HG02678 (cell line): ENCODE measurements around the gene HDGFL1.

Source experiments
- ATAC-seq: cut with Tn5 transposase; IDR thresholded peaks from one replicate; pipeline ENCODE4 v1.9.1; 2021; ENCODE audit warnings: mild to moderate bottlenecking, moderate library complexity; ENCODE audit not compliant: unreplicated experiment

Gene HDGFL1

DNA sequence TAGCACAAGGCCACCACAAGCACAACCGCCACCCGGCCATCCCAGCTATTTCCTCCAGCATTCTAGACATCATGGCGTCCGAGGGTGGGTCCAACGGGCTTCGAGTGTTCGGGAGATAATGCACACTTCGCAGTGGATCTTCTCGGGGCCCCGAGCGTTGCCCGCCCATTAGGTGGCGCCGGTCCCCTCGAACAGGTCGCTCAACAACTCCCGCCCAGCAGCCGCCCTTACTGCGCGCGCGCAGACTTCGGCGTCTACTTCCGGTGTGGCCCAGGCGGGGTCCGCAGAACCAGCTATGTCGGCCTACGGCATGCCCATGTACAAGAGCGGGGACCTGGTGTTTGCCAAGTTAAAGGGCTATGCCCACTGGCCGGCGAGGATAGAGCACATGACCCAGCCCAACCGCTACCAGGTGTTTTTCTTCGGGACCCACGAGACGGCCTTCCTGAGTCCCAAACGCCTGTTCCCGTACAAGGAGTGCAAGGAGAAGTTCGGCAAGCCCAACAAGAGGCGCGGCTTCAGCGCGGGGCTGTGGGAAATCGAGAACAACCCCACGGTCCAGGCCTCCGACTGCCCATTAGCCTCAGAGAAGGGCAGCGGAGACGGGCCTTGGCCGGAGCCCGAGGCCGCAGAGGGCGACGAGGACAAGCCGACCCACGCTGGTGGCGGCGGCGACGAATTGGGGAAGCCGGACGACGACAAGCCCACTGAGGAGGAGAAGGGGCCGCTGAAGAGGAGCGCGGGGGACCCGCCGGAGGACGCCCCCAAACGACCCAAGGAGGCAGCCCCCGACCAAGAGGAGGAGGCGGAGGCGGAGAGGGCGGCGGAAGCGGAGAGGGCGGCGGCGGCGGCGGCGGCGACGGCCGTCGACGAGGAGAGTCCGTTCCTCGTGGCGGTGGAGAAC lies at the start of gene HDGFL1:
Gene HDGFL1, plus strand, starts transcription at position 286 of the 904 bp plus-strand sequence. Its CDS starts 10 bp downstream, at position 296.
- no peak for ATAC-seq

DNA sequence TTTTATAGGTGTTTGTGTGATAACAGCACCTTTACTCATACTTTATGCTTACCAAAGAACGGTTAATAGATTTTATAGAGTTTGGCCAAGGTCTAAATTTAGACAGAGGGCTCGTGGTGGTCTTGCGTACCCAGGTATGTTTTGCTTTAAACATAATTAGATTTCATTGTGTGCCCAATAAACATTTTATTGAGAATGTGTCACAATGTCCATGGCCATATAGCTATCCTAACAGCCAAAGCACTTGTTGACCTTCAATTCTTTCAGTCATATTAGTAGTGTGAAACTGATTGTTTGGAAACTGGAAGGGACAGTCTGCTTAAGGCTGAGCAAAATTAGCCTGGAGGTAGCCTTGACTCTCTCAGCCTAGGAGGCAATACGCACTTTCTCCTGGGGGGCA lies 48.3 kb upstream of the HDGFL1 start:
- no peak for ATAC-seq

DNA sequence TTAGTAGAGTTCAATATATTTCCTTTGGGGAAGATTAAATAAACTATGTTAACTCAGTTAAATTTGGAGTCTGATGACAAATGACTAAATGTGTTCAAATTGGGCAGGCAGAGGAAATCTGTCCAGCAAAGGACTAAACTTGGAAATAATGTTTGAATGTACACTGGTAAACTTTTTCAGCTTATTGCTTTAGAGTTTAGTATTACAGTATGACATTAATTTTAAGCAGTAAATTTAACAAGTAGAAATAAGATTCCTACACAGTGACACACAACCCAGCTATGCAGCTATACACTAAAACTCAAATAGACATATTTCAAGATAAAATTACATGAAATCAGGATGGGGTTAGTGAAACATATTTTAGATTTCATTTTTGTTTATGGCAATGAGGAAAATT lies 42.6 kb upstream of the HDGFL1 start:
- ATAC-seq = no peak

DNA sequence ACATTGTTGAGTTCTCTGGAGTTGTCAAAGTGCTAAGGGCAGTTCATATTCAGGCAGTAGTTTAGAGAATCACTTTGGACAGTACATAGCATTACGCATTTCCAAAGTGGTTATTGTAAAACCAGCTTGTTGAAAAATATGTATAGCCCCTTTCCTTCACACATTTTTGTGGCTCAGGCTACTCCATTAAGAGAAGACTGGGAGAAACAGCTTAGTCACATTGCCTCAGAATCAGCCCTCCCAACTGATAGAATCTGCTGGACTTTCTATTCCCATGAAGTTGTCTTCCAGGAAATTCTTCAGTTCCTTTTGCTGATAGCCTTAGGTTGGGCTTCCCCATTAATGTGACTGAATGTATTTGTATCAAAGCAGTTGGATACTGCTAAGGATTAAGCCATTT lies 39.5 kb upstream of the HDGFL1 start:
- no peak for ATAC-seq

DNA sequence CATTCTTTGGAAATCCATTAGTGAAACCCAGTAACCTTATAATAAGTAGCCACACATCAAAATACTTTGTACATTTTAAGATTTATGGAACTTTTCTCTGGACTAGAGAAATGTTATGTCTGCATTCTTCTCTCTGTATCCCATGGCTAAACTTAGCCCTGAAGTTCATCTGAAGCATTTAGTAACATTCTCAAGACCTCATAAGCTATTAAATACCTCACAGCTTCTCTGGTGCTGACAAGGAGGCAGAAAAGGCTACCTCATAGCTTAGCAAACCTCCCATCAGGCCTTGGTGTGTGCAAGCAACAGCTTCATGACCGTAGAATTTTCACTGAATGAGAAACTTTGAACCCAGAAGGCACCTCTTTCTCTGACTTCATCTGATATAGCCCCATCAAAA lies 38.9 kb upstream of the HDGFL1 start:
- no peak for ATAC-seq

DNA sequence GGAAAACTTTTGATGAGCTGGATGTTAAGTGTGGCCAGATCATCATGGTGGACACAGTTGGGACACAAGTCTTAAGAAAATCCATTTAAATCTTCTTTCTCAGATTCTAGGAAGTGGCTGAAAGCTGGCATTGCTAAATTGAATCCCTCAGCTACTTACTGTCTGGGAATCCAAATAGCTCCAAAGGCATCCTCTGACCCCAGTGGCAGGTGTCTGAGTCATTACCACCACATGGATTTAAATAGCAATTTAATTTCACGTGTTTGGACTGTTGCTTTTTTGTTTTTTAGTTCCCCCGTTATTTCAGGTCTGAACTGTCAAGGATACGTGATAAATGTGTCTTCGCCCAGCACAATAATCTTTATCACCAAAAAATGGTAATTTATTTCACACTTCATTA lies 33.2 kb upstream of the HDGFL1 start:
- ATAC-seq = no peak

DNA sequence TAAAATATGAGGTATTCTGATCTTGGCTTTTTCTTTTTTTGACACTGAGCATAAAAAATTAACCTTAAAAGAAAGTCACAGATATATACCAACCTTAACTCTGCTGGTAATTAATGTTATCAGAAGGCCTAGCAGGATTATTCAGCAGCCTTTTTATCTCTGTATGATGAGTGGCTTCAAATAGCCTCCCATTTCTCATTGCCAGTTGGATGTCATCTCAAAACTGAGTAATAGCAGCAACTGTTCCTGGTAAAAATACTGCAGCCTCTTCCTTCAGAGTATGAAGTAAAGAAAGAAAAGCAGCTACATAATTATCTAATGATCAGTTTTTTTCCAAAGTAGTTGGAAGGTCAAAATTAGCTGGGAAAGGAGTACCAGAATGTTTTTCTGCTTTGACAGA lies 24.9 kb upstream of the HDGFL1 start:
- no peak for ATAC-seq

DNA sequence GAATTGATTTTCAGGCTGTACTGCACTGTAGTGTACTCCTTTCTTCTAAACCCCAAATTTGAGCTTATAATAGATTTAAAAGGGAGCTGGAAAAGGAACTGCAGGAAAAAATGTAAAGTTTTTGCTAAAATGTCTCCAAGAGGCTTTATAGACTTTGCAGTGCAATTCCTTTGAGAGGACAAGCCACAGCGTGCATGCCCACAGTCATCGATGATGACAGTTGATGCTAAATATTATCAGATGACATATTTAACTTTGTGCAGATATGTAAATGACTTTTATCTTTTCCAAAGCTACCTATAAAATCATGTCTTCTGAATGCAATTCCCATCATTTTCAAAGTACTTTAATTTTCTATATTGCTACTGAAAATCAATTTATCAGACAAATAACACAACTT lies 24.3 kb upstream of the HDGFL1 start:
- ATAC-seq = no peak

DNA sequence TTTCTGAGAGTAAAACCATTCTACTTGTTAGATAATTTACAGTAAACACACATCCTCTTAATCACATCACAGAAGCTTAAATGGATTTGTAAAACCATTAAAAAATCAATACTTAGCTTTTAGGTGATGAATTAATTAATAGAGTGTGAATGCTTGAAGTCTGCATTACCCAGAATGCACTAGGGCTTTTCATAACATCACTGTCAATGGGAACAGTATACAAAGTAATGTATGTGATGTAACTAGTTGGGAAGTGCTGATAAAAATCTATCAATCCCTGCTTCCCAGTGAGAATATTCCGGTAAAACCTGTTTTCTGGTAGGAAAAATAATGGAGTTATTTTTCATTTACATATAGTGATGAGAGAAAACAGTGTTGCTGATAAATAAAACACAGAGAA lies 23.1 kb upstream of the HDGFL1 start:
- no peak for ATAC-seq

DNA sequence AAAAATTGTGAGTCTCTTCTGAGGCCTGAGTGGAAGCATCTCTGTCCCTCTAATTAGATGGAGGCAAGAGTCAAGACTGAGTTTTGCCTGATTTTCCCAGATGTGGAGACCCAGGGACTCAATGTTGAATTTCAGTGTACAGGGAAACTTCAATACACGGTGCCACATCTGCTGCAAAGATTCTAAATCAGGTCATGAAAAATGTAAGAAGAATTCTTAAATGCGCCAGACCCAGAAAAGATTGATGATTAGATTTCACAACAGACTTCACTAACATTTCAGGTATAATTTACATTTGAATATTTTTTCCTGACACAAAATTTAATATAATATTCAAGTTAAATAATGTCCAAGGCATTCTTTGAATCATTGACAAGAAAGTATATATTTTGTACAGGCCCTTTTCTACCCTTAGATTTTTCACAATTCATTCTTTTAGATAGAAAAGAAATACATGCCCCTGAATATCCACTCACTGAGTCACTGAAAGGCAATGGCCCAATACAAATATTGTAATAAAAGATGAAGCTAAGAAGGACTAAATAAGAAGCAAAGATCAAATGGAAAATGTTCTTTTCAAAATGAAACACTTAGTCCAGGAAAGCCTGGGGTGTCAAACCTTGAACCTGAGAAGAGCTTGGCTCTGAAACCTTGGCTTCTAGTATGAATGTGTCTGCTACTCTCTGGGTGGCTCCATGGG lies 18.2 kb upstream of the HDGFL1 start:
- ATAC-seq = no peak

DNA sequence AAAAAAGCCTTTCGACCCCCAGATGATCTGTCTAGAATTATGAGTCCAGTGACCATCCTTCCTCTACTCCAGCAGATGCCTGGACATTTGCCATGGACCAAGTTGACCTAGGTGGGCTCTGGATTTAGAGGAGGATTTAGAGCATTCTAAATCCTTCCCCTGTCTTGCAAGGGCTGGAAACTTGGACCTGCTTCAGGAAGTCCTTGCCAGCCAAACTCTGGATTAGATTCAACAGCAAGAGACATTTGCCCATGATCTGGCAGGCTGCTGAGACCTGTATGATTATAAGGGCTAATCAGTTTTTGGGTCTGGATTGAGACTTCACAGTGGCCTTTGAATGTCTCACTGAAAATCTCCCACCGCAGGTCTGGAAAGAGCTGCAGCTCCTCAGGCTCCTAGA lies 13.1 kb upstream of the HDGFL1 start:
- ATAC-seq = no peak

DNA sequence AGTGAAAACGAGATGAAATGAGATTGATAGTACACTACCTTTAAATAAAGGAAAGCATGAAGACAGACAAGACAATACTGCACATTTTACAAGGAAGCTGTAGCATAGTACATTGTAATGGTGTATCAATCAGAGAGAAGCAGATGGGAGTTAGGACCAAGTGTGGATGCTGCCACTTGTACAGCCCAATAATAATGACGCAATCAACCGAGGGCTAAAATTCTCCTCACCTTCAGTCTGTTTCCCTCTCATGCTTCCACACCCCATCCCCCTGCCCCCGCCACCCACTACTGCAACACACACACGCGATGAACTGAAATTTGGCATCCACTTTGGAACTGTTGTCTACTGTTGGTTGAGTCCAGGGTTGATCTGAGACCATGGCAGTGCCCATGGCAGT lies 12.4 kb upstream of the HDGFL1 start:
- ATAC-seq = no peak

DNA sequence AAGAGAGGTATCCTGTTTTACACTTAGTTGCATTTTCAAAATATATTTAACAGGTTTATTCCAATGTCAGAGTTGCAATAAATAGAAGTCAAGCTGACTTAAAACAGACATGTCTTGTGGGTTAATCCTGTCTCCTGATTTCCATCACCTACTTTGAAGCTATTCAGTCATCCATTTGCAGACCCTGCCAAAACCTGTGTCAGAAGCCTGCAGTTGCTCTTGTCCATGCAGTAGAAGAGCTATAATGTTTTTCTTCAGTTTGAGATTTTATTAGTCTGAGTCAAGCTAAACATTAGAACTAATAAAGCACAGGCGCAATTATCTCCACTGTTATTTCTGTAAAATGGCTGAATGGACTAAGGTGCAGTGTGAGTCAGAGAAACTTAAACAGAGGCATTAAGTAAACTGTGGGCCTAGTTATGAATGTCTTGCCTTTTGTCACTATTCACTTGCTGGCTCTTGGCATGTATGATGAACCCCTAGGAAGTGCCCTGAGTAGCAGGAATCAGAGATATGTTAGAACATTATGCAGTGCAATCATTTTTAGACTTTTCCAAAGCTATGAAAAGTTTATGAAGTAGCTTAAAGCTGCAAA lies 11.0 kb upstream of the HDGFL1 start:
- ATAC-seq = no peak

DNA sequence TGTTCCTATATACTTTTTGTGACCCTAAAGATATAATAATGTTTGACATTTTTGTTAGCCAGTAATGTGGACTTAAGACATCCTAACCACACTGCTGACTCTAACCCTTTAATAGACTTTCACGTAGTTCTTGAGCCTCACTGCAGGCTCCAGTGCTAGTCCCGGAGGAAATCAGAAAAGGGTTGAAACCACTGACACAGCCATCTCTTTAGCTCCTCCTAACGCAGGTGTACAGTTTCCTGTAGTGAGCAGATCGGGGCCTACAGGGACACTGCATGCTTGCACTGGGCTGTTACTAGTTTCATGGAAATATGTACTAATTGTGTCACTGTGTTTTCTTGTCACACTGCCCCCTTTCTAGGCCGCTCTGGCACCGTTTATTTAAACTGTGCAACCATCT lies 512 bp upstream of the HDGFL1 start:
- no peak for ATAC-seq

DNA sequence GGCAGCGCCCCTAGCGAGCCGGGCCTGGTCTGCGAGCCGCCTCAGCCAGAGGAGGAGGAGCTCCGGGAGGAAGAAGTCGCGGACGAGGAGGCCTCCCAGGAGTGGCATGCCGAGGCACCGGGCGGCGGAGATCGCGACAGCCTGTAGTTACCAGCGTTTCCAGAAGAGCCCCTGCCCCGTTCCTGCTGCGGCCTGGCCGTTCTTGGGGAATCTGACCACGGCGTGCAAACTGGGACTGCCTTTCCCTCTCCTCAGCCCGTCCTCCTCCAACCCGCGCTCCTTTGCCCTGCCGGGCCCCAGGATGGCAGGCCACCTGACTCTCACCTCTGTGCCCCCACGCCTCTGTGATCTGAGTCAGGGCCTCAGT lies 802 bp downstream of the HDGFL1 start:
- ATAC-seq = no peak

DNA sequence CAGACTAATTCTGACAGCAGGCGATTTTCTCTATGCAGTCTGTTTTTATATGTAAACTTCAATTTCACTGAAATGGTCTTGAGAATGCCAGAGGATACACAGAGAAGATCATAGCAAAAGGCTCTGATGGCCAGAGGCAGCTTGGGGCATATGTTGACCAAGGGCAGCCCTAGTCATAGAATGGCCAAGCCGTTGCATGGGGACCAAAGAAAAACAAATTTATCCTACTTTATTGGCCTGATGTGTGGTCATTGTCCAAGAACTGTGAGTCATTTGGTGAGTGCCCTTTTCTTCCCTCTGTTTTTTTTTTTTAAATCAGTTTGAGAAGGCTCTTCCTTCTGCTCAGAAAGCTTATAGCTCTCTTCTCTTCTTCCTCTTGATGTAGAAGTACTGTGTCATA lies 5.8 kb downstream of the HDGFL1 start:
- no peak for ATAC-seq

DNA sequence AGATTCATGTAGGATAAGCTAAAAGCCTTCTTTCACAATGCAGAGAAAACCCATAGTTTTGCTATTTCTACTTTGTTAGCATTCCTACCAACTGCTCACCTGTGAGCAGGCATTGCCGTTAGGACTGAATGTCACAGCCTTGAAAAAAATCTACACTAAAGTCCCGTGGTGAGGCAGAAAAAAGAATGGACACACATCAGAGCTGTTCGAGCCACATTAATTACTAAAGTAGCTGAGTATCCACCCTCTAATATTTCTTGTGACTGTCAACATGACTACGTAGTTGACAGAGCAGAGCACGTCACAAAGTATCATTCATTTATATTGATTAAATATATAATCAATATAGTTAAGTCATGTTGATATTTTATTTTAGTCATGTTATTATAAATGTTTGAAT lies 10.1 kb downstream of the HDGFL1 start:
- no peak for ATAC-seq

DNA sequence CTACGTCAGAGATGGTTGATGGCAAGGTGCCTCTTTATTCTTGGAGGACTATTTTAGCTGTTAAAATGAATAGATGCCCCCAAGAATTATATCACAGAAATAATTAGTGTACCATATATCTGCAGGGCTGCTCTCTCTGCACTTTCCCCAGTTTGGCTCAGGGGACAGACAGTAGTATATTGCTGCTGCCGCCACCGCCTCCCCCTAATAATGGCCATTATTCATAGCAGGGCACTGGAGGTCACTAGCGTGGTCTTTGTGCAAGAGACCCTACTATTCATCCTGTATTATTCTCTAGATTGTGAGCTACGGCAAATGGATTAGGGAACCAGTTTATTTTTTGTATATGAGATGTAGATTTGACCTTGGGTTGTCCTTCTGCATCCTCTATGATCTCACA lies 11.0 kb downstream of the HDGFL1 start:
- no peak for ATAC-seq

DNA sequence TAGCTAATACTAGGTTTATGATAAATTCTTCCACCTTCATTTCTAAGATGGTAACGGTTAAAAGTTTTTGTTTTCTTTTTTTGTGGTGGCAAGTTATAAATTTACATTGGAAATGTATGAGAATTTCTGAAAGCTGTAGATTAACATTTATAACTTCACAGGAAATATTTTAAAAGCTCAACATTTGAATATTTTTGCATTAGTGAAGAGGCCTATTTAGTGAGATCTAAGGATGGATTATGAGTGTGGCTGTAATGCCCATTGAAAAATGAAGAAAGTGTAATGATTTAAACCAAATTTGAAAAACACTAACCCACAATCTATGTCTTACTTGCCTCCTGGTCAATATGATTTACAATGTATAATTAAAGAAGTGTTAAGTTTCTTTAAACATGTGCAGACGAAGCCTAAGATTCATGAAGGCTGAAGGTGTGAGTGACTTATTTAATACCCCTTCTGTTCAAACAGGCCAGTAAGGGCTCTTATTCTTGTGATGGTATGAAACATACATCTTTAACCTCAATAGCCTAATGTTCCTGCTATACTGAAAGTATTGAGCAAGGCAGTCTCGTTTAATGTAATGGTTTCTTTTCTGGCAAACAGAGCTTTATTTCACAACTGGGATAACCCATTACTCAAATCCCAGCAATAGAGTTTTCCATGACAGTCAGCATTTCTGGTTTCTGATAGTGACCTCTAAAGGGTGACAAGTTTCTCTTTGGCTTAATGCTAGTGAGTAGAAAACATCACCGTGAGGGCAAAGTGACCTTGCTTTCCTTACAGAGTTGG lies 13.2 kb downstream of the HDGFL1 start:
- no peak for ATAC-seq

DNA sequence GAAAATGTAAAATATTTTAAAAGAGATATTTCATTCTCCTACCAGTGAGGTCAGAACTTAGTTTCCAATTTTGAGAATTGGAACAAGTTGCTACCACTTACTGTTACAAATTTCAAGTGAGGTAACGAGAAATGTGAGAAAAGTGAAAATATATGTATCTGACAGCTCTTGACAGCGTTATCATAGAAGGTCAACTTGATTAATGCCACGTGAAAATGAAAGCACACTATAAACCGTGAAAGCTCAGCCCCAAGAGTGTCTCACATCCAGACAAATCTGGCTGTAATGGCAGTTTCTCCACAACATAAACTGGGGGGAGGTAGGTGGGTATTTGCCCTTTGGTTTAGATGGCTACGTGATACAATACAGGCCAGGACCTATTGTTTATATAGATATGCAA lies 13.9 kb downstream of the HDGFL1 start:
- no peak for ATAC-seq

DNA sequence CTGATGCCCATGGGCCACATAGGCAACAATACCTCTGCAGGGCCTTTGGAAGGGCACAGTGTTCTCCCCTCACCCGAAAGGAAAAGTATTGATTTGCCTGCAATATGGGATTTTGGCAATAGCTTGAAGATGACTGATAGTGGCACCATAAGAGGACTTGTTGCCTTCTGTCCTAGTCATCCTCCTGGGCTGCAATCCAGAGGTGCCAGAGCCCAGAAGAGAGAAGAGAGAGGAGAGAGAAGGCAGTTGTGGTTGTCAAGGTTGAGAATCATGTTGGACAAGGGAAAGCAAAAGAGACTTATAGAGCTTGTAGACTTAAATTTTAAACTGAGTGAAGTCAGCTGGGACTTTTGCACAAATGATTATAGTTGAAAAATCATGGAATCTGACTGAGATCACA lies 14.6 kb downstream of the HDGFL1 start:
- ATAC-seq = no peak
